ENCODE results near the gene IGSF9.
"Not testable (repeated sequence)": the region's sequence is repeated elsewhere in the genome, so short reads cannot be mapped to it uniquely, and the experiment has no call there.

Gene IGSF9

DNA sequence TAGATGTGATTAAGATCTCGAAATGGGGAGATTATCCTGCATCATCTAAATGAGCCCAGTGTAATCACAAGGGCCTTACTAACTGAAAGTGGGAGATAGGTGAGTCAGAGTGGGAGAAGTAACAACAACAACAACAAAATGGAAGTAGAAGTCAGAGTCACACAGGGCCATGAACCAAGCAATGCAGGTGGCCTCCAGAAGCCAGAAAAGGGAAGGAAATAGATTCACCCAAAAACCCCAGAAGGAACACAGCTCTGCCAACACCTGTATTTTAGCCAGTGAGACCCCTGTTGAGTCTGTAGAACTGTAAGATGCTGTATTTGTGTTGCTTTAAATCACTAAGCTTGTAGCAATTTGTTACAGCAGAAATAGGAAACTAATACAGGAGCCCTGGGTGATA is 24.2 kb downstream of the IGSF9 start:
- DNase-seq = no peak

- no peak for DNase-seq
These were observed 24.8 kb downstream of the IGSF9 start for GRCh38 chr1:159920651-159921050.

GRCh38 chr1:159920202-159920601 is 25.2 kb downstream of the IGSF9 start:
- DNase-seq = no peak

GRCh38 chr1:159919236-159919865 is 26.1 kb downstream of the IGSF9 start:
- no peak for DNase-seq

- DNase-seq = no peak
These were observed 26.8 kb downstream of the IGSF9 start for GRCh38 chr1:159918352-159919200.

GRCh38 chr1:159917533-159918351 is 27.7 kb downstream of the IGSF9 start:
- DNase-seq = peak in 4 of 58 donors; percentile 13 to 30 (median 20)

- DNase-seq = peak in 2 of 58 donors; percentile 7 to 16
These were observed 29.0 kb downstream of the IGSF9 start for GRCh38 chr1:159916242-159917051.

GRCh38 chr1:159915571-159916241 is 29.7 kb downstream of the IGSF9 start:
- DNase-seq = no peak

DNA sequence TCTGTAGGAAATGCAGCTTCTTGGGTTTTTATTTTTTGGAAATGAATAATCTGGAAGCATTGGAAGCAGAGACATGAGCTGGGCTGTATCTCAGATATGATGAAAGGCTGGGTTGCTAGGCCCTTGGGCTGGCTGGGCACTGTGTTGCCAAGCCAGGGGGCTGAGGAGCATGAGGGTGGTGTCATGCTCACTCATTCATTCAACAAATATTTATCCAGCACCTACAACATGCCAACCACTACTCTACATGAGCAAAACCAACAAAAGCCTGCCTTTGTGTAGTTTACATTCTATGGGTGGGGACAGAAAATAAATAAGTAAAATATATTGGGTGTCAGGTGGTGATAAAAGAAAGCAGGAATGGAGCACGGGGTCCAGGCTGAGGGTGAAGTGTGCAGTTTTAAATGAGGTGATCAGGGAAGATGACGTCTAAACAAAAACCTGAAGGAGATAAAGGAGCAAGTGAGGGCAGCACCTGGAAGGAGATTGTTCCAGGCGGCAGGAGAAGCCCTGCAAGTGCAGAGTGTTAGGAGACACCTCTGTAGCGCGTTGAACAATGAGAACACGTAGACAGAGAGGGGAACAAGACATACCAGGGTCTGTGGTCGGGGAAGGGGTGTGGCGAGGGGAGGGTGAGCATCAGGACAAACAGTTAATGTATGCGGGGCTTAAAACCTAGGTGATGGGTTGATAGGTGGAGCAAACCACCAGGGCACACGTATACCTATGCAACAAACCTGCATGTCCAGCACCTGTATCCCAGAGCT is 31.0 kb downstream of the IGSF9 start:
- no peak for DNase-seq

DNA sequence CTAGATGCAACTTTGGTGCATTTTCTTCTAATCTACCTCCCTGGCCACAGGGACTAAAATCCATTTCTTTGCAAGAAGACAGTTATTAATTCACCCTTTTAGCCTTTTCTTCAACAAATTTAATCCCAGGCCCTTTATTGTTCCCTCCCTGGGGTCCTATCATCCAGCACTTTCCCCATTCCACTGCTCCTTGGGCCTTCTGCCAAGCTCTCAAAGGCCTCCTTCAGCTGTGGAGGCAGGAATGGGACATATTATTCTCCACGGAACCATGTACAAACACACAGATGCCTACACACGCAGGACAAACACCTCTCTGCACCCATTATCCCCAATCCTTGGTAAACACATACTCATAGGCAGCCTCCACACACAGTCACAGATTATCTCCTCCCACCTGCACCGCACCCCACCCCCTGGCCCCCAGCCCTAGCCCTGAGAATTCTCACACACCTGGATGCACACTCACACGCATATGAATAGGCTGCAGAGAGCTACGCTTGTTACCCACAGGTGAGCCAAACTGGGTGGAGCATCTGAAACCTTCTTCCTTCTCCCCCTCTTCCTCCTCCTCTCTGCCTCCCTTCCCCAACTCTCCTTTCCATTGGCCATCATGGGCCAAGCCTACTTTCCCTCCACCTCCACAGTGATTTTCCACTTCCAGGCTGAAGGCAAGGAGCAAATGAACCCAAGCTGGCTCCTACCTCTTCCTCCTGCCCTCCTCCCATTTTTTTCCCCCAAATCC is 31.8 kb downstream of the IGSF9 start:
- no peak for DNase-seq

- DNase-seq = no peak
These were observed 33.9 kb downstream of the IGSF9 start for GRCh38 chr1:159911326-159912070.

- no peak for DNase-seq
These were observed 37.1 kb downstream of the IGSF9 start for GRCh38 chr1:159908031-159908940.

DNA sequence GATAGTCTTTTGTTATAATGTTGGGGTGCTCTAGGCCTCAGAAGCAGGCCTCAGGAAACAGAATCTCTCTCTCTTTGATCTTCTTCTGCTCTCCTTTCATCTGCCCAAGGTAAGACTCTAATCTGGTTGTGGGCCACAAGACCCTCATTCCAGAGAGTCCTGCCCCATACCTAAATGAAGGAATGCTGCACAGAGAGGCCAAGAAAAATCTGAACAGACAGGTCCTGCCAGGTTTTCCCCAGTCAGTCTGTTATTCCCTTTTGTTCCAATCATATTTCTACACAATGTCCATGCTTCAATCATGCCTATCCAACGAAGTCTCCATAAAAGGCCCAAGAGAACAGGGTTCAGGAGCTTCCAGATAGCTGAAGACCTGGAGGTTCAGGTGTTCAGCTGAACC is 38.5 kb downstream of the IGSF9 start:
- DNase-seq = no peak

- not testable (repeated sequence) for DNase-seq
These were observed 41.4 kb downstream of the IGSF9 start for GRCh38 chr1:159904036-159904435.

DNA sequence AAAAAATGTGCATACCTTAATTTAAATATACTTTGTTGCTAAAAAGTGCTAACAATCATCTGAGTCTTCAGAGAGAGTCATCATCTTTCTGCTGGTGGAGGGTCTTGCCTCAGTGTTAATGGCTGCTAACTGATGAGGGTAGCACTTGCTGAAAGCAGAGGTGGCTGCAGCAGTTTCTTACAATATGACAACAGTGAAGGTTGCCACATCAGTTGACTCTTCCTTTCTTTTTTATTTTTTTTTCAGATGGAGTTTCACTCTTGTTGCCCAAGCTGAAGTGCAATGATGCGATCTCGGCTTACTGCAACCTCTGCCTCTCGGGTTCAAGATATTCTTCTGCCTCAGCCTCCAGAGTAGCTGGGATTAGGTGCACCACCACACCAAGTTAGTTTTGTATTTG is 42.9 kb downstream of the IGSF9 start:
- DNase-seq = no peak

DNA sequence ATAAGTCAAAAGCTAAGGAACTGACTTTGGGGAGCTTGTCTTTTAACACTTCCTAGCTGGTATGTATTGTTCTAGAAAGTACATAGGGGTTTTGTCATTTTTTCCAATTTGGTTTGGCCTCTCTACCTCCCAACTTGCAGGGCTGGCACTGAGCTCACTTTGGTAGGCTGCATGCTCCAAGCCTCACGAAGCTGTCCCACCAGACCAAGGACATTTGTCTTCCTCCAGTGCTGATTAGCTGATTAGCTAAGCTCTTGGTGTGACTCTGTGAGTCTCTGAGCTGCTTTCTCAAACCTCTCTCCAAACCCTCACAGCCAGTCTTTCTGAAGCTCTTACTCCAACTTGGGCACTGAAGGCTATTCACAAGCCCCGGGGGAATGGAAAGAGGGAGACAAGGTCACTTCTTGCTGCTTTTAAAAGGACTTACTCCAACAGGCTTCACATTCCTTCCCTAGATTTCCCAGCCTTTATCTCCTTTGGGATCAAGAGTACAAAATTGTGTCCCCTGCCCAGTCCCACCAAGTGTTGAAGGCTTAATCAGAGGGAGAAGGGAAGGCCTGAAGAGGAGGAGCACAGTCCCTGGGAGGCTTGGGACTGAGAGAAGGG is 44.6 kb downstream of the IGSF9 start:
- no peak for DNase-seq
